PC-3 (cell line): ENCODE results near the gene SLC3A2. TPM values are rescaled to one million over a fixed set of nuclear protein-coding genes. Genes with fewer than 3 reads are reported as not detected.
A peak's percentile ranks its signal among the peaks of the same experiment; 100 is the strongest.

Experiments used
- ATAC-seq: fragments of 200-7000 bp; cut with Tn5 transposase; 2 replicates; pipeline ENCODE4 v1.9.1; 2020; ENCODE audit warnings: mild to moderate bottlenecking, moderate library complexity
- BruUV-seq: library from RNA; stranded (reverse); fragments of 400-500 nt; replicated peaks from 2 replicates; lab custom pipeline; 2021; lab: Mats Ljungman, UMichigan
- CTCF ChIA-PET: fragments of 300-600 bp; sonication (Branson Sonifier 250); formaldehyde crosslinking; loops from one replicate; lab custom pipeline; 2022; ENCODE audit warnings: antibody characterized with exemption; lab: Charles Lee
- POLR2A ChIA-PET: fragments of 300-600 bp; sonication (Branson Sonifier 250); formaldehyde crosslinking; loops from one replicate; lab custom pipeline; 2022; ENCODE audit warnings: antibody characterized with exemption; ENCODE audit not compliant: unreplicated experiment; lab: Charles Lee
- DNase-seq: peaks from one replicate; pipeline ENCODE4 v3.0.0-alpha.2; 2015
- H2AFZ ChIP-seq: fragments of 300-600 bp; sonication (generic); 2 replicates; pipeline ENCODE4 v1.6.0; 2016; ENCODE audit warnings: antibody characterized with exemption, low read length
- H3F3A ChIP-seq: fragments of 300-600 bp; sonication (generic); one replicate; pipeline ENCODE4 v1.6.0; 2017; ENCODE audit warnings: antibody characterized with exemption, low read length, control low read depth, mild to moderate bottlenecking; ENCODE audit not compliant: unreplicated experiment
- H3K27ac ChIP-seq: fragments of 300-600 bp; sonication (generic); 2 replicates; pipeline ENCODE4 v1.5.1; 2016; ENCODE audit warnings: mild to moderate bottlenecking, low read length
- H3K27me3 ChIP-seq: fragments of 300-600 bp; sonication (generic); 2 replicates; pipeline ENCODE4 v1.6.1; 2016; ENCODE audit warnings: low read length, mixed read lengths
- H3K36me3 ChIP-seq: fragments of 300-600 bp; sonication (generic); 2 replicates; pipeline ENCODE4 v1.6.1; 2016; ENCODE audit warnings: low read depth, mixed run types, low read length, mixed read lengths
- H3K4me1 ChIP-seq: fragments of 300-600 bp; sonication (generic); 2 replicates; pipeline ENCODE4 v1.5.1; 2016; ENCODE audit warnings: low read length; ENCODE audit not compliant: insufficient read depth
- H3K4me2 ChIP-seq: fragments of 300-600 bp; sonication (generic); 2 replicates; pipeline ENCODE4 v1.6.0; 2016; ENCODE audit warnings: low read length
- H3K4me3 ChIP-seq: fragments of 300-600 bp; sonication (generic); 2 replicates; pipeline ENCODE4 v1.5.1; 2016; ENCODE audit warnings: mild to moderate bottlenecking, low read length, mixed read lengths
- H3K79me2 ChIP-seq: fragments of 300-600 bp; sonication (generic); 2 replicates; pipeline ENCODE4 v1.6.1; 2017; ENCODE audit warnings: low read length, mixed read lengths
- H3K9ac ChIP-seq: fragments of 300-600 bp; sonication (generic); 2 replicates; pipeline ENCODE4 v1.6.0; 2016; ENCODE audit warnings: mild to moderate bottlenecking, low read length
- H3K9me2 ChIP-seq: fragments of 300-600 bp; sonication (generic); replicated peaks from 2 replicates; pipeline ENCODE4 v1.6.1; 2016; ENCODE audit warnings: mixed run types, low read length, mixed read lengths
- H3K9me3 ChIP-seq: fragments of 300-600 bp; sonication (generic); 2 replicates; pipeline ENCODE4 v1.6.1; 2016; ENCODE audit warnings: low read length, mixed read lengths
- H4K20me1 ChIP-seq: fragments of 300-600 bp; sonication (generic); 2 replicates; pipeline ENCODE4 v1.6.1; 2016; ENCODE audit warnings: low read length, mixed read lengths
- EZH2 ChIP-seq: fragments of 300-600 bp; sonication (generic); IDR thresholded peaks from one replicate; pipeline ENCODE4 v1.6.1; 2017; ENCODE audit warnings: antibody characterized with exemption, mild to moderate bottlenecking, low read length; ENCODE audit not compliant: unreplicated experiment
- EZH2phosphoT487 ChIP-seq: fragments of 300-600 bp; sonication (generic); IDR thresholded peaks from 2 replicates; pipeline ENCODE4 v1.6.1; 2018; ENCODE audit warnings: mild to moderate bottlenecking, antibody characterized with exemption, low read length, borderline replicate concordance
- intact Hi-C: fragments of 100-400 bp; cut with micrococcal nuclease; formaldehyde crosslinking; loops from 2 replicates; pipeline ENCODE4 v1.9.0; 2023
- total RNA-seq: library from RNA; depleted of rRNA; stranded (reverse); fragments of >200 nt; gene quantifications from 2 replicates; pipeline ENCODE4 v1.2.3, GENCODE V29; 2014
- TF ChIP-seq, protein P1 (sequence below): fragments of 300-600 bp; sonication (generic); conservative IDR thresholded peaks from 2 replicates; pipeline ENCODE4 v1.5.1; 2017; ENCODE audit warnings: antibody characterized with exemption, low read depth, mild to moderate bottlenecking, low read length

Gene SLC3A2
- total RNA-seq, 1 experiment from 2014 or later, result 243 TPM

DNA sequence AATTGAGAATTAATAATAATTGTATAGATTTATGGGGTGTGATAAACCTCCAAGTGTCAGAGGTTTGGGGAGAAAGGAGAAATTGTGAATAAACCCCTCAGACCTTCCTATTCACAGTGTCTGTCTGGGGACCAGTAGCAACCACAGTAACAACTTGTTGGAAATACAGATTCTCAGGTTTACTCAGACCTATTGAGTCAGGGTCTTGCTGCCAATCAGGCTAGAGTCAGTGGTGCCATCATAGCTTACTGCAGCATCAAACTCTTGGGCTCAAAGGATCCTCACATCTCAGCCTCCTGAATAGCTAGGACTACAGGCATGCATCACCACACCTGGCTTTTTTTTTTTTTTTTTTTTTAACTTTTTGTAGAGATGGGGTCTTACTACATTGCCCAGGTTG, 17.3 kb downstream of the SLC3A2 start:
- Histone ChIP-seq H3K36me3 (no peaks in the 10 kb centered on the region), H3K79me2 (no peaks in the 10 kb centered on the region), H3K4me1 (no peaks in the 10 kb centered on the region), H3K9me3 (no peaks in the 10 kb centered on the region), H3K4me3 (no peak overlapping the region), H3K27ac (no peak overlapping the region), H3K27me3 (no peaks in the 10 kb centered on the region), H3K9ac (no peak overlapping the region), H3F3A (no peaks in the 10 kb centered on the region), H2AFZ (no peak overlapping the region), H3K9me2 (no peaks in the 10 kb centered on the region), H4K20me1 (no peaks in the 10 kb centered on the region), H3K4me2 (no peak overlapping the region)
- CTCF ChIA-PET, result no interaction called here
- no peak for TF ChIP-seq EZH2phosphoT487
- no peak for TF ChIP-seq EZH2
- TF ChIP-seq, protein P1, sequence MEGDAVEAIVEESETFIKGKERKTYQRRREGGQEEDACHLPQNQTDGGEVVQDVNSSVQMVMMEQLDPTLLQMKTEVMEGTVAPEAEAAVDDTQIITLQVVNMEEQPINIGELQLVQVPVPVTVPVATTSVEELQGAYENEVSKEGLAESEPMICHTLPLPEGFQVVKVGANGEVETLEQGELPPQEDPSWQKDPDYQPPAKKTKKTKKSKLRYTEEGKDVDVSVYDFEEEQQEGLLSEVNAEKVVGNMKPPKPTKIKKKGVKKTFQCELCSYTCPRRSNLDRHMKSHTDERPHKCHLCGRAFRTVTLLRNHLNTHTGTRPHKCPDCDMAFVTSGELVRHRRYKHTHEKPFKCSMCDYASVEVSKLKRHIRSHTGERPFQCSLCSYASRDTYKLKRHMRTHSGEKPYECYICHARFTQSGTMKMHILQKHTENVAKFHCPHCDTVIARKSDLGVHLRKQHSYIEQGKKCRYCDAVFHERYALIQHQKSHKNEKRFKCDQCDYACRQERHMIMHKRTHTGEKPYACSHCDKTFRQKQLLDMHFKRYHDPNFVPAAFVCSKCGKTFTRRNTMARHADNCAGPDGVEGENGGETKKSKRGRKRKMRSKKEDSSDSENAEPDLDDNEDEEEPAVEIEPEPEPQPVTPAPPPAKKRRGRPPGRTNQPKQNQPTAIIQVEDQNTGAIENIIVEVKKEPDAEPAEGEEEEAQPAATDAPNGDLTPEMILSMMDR, result no peak
- DNase-seq (no peak), ATAC-seq (no peak)
- POLR2A ChIA-PET, result no interaction called here
- intact Hi-C loops, result no loop called here
- no TSS peak for BruUV-seq

DNA sequence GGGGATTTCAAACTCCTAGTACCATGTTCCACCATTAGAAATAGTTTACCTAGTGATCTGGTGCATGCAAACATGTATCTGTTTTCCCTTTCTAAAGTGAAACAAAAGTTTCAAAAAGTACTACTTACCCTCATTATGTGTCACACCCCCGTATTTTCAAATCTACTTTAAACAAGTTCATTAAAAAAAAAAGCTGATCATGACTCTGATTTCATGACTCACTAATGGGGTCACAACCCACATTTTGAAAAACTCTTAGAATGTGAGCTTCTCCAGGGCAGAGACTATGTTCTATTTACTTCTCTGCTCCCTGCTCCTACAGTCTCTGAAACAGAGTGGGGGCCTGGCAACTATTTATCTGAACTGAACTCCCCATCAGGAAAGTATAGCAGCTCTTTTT, 22.2 kb downstream of the SLC3A2 start:
- Histone ChIP-seq H3K27me3 (no peaks in the 10 kb centered on the region), H3K36me3 (no peaks in the 10 kb centered on the region), H3K27ac (no peak overlapping the region), H3K9ac (no peak overlapping the region), H4K20me1 (no peaks in the 10 kb centered on the region), H2AFZ (no peak overlapping the region), H3K4me3 (no peak overlapping the region), H3K9me2 (no peaks in the 10 kb centered on the region), H3K4me2 (no peak overlapping the region), H3F3A (no peaks in the 10 kb centered on the region), H3K4me1 (no peaks in the 10 kb centered on the region), H3K9me3 (no peaks in the 10 kb centered on the region), H3K79me2 (no peaks in the 10 kb centered on the region)
- BruUV-seq, result no TSS peak
- no peak for TF ChIP-seq EZH2phosphoT487
- no peak for TF ChIP-seq EZH2
- TF ChIP-seq, protein P1, result no peak
- ChIA-PET POLR2A (interaction anchor here (0.6 kb wide), 1 partner anchor 13 kb away, joined by 3 read pairs; no protein-coding TSS in a partner anchor), CTCF (interaction anchor here (0.7 kb wide), 1 partner anchor 315 kb away, joined by 4 read pairs; no protein-coding TSS in a partner anchor)
- DNase-seq, result no peak
- intact Hi-C loops, result no loop called here
- no peak for ATAC-seq

DNA sequence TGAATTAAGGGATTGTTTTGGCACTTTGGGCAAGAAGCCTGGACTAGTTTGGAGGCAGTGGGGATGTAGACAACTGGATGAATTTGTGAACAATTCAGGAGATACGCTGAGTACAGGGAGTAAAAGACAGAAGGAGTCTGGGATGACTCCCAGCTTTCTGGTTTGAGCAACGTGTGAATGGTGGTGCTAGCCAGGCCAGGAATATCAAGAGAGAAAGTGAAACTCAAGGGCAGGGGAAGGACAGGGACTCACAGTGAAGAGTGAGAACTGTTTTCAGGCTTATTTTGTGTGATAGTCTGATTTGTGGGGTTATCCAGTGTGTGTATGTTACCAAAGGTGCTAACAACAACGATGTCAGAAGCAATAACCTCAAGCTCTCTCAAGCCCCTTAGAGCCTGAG, 24.6 kb downstream of the SLC3A2 start:
- H3F3A ChIP-seq, result no peaks in the 10 kb centered on the region
- DNase-seq, result no peak
- H3K4me3 ChIP-seq, result 0 out of 2 replicates have a peak overlapping the region, but pooled peaks have one; percentile 14
- TF ChIP-seq, protein P1, result no peak
- TF ChIP-seq EZH2phosphoT487 (no peak), EZH2 (no peak)
- H3K79me2 ChIP-seq, result no peaks in the 10 kb centered on the region
- peak; percentile 26; the same call in 1 of the 2 replicates for ATAC-seq
- H4K20me1 ChIP-seq, result no peaks in the 10 kb centered on the region
- POLR2A ChIA-PET, result no interaction called here
- intact Hi-C loops, result no loop called here
- H3K36me3 ChIP-seq, result no peaks in the 10 kb centered on the region
- H2AFZ ChIP-seq, result peak overlapping the region; percentile 27
- BruUV-seq, result no TSS peak
- CTCF ChIA-PET, result interaction anchor here (0.5 to 1.8 kb wide), 5 partner anchors 16 to 124 kb away, joined by 3 to 24 read pairs (median 4); no protein-coding TSS in a partner anchor
- no peak overlapping the region for H3K27ac ChIP-seq
- peak overlapping the region; percentile 51 for H3K4me2 ChIP-seq
- H3K9me2 ChIP-seq, result no peaks in the 10 kb centered on the region
- H3K27me3 ChIP-seq, result no peaks in the 10 kb centered on the region
- H3K4me1 ChIP-seq, result peaks cover 9% of the 10 kb centered on the region
- no peaks in the 10 kb centered on the region for H3K9me3 ChIP-seq
- H3K9ac ChIP-seq, result no peak overlapping the region
